Brain microvascular endothelial cell (primary cell): ENCODE data around the gene TMEM123.
A peak's percentile ranks its signal among the peaks of the same experiment; 100 is the strongest.

Experiments used
- DNase-seq: peaks from one replicate; pipeline ENCODE4 v3.0.0-alpha.2; 2020
- H3K27ac ChIP-seq: fragments of 250-450 bp; sonication (Bioruptor Pico); 2 replicates; pipeline ENCODE4 v1.5.1; 2020; ENCODE audit warnings: mild to moderate bottlenecking, moderate library complexity
- H3K27me3 ChIP-seq: fragments of 250-450 bp; sonication (Bioruptor Pico); replicated peaks from 2 replicates; pipeline ENCODE4 v1.5.1; 2020; ENCODE audit warnings: mild to moderate bottlenecking
- H3K36me3 ChIP-seq: fragments of 250-450 bp; sonication (Bioruptor Pico); replicated peaks from 2 replicates; pipeline ENCODE4 v1.5.1; 2020; ENCODE audit warnings: mild to moderate bottlenecking
- H3K4me3 ChIP-seq: 2 replicates; pipeline ENCODE4 v1.5.1; 2011; ENCODE audit warnings: low read depth, mild to moderate bottlenecking, control low read depth, low read length, moderate library complexity
- CTCF ChIP-seq: IDR thresholded peaks from 2 replicates; pipeline ENCODE4 v1.5.1; 2011; ENCODE audit warnings: low read depth, mild to moderate bottlenecking, moderate library complexity, low read length, control low read depth, inconsistent platforms; ENCODE audit errors: missing control alignments
- in situ Hi-C: cut with HindIII; loops from 2 replicates; pipeline ENCODE4 v1.10.0; 2017; ENCODE audit warnings: low sequenced_read_pairs, low pct_ligation_motif_present

TMEM123 gene

GRCh38 chr11:102416976-102417375 lies 35.6 kb downstream of the TMEM123 start:
- no peak overlapping the region for H3K27ac ChIP-seq

GRCh38 chr11:102415304-102415916 lies 37.2 kb downstream of the TMEM123 start:
- TF ChIP-seq CTCF, result no peak
- no peak overlapping the region for H3K4me3 ChIP-seq
- no peak overlapping the region for H3K27ac ChIP-seq
- no peak for DNase-seq
- no peaks in the 10 kb centered on the region for H3K36me3 ChIP-seq
- in situ Hi-C loops, result no loop called here
- no peaks in the 10 kb centered on the region for H3K27me3 ChIP-seq

More at GRCh38 chr11:102416976-102417375, 35.6 kb downstream of the TMEM123 start:
- no peaks in the 10 kb centered on the region for H3K27me3 ChIP-seq
- no peak overlapping the region for H3K4me3 ChIP-seq
- in situ Hi-C loops, result no loop called here
- no peak for TF ChIP-seq CTCF
- no peaks in the 10 kb centered on the region for H3K36me3 ChIP-seq
- DNase-seq, result no peak

GRCh38 chr11:102414559-102414958 lies 38.0 kb downstream of the TMEM123 start:
- Histone ChIP-seq H3K36me3 (no peaks in the 10 kb centered on the region), H3K4me3 (no peak overlapping the region), H3K27ac (no peak overlapping the region), H3K27me3 (no peaks in the 10 kb centered on the region)
- in situ Hi-C loops, result no loop called here
- no peak for DNase-seq
- no peak for TF ChIP-seq CTCF

- no peak overlapping the region for H3K4me3 ChIP-seq
- no peak overlapping the region for H3K27ac ChIP-seq
- TF ChIP-seq CTCF, result no peak
- DNase-seq, result no peak
- no peaks in the 10 kb centered on the region for H3K36me3 ChIP-seq
- in situ Hi-C loops, result no loop called here
- H3K27me3 ChIP-seq, result no peaks in the 10 kb centered on the region
Measured at GRCh38 chr11:102413497-102413896, 39.1 kb downstream of the TMEM123 start.

GRCh38 chr11:102411142-102411541 lies 41.4 kb downstream of the TMEM123 start:
- no peak for TF ChIP-seq CTCF
- no peak for DNase-seq
- Histone ChIP-seq H3K36me3 (no peaks in the 10 kb centered on the region), H3K27ac (no peak overlapping the region), H3K4me3 (no peak overlapping the region), H3K27me3 (no peaks in the 10 kb centered on the region)
- in situ Hi-C loops, result no loop called here

GRCh38 chr11:102410382-102410784 lies 42.2 kb downstream of the TMEM123 start:
- Histone ChIP-seq H3K27me3 (no peaks in the 10 kb centered on the region), H3K27ac (no peak overlapping the region), H3K4me3 (no peak overlapping the region), H3K36me3 (no peaks in the 10 kb centered on the region)
- no peak for TF ChIP-seq CTCF
- DNase-seq, result peak; percentile 21
- in situ Hi-C loops, result no loop called here
